Measurements from ENCODE around the gene CLRN1.

- TF ChIP-seq HNF4A (conservative IDR thresholded peaks at IDR 0.05) (no peak), TAF1 (conservative IDR thresholded peaks at IDR 0.05) (no peak), CTCF (IDR thresholded peaks at IDR 0.05; ENCODE audit: low read depth, low read length, missing input control) (no peak), JUND (IDR thresholded peaks at IDR 0.05) (no peak), RAD21 (IDR thresholded peaks at IDR 0.05) (no peak), MAX (IDR thresholded peaks at IDR 0.05) (no peak), REST (IDR thresholded peaks at IDR 0.05) (no peak), SP1 (IDR thresholded peaks at IDR 0.05) (no peak), EGR1 (IDR thresholded peaks at IDR 0.05; ENCODE audit: low read depth in 2 of 2) (no peak)
Observed at GRCh38 chr3:150985711-150986110, 13.2 kb upstream of the CLRN1 start.
